Liver (tissue), 9 donors: ENCODE data around the gene USH2A. TPM values are rescaled to one million over a fixed set of nuclear protein-coding genes. Genes with fewer than 3 reads are reported as not detected.

ENCODE experiments used
- DNase-seq: peaks from one replicate; pipeline ENCODE4 v3.0.0-alpha.2; 2017; ENCODE audit warnings: low spot score
- H3K27ac ChIP-seq, 2 donors: one replicate each; pipeline ENCODE4 v1.7.0; 2013; ENCODE audit warnings: inconsistent platforms in 2 of 2, low read length in 2 of 2, control low read depth in 1 of 2, low read depth in 1 of 2, mild to moderate bottlenecking in 1 of 2
- H3K27me3 ChIP-seq, 4 donors: one replicate each; pipeline versions ENCODE4 v1.6.1 to v1.7.0; 2013; ENCODE audit warnings: low read length in 3 of 4, inconsistent platforms in 1 of 4, mild to moderate bottlenecking in 1 of 4, moderate library complexity in 1 of 4; ENCODE audit not compliant: control insufficient read depth in 4 of 4, insufficient read depth in 4 of 4
- H3K36me3 ChIP-seq, 4 donors: one replicate each; pipeline versions ENCODE4 v1.6.1 to v1.7.0; 2013; ENCODE audit warnings: low read length in 3 of 4, mild to moderate bottlenecking in 3 of 4, low read depth in 1 of 4, moderate library complexity in 1 of 4; ENCODE audit not compliant: control insufficient read depth in 4 of 4, insufficient read depth in 3 of 4
- H3K4me1 ChIP-seq, 4 donors: one replicate each; pipeline versions ENCODE4 v1.6.1 to v1.7.0; 2013; ENCODE audit warnings: low read length in 3 of 4, mild to moderate bottlenecking in 3 of 4, moderate library complexity in 1 of 4; ENCODE audit not compliant: control insufficient read depth in 4 of 4, insufficient read depth in 4 of 4
- H3K4me3 ChIP-seq, 3 donors: one replicate each; pipeline versions ENCODE4 v1.6.1 to v1.7.0; 2013; ENCODE audit warnings: low read length in 3 of 3, control low read depth in 1 of 3, low read depth in 1 of 3, mild to moderate bottlenecking in 1 of 3
- H3K9ac ChIP-seq, 2 donors: one replicate each; pipeline ENCODE4 v1.7.0; 2013; ENCODE audit warnings: low read length in 2 of 2, mild to moderate bottlenecking in 2 of 2, moderate library complexity in 2 of 2, control low read depth in 1 of 2, low read depth in 1 of 2
- H3K9me3 ChIP-seq, 4 donors: one replicate each; pipeline versions ENCODE4 v1.6.1 to v1.7.0; 2013; ENCODE audit warnings: low read length in 3 of 4; ENCODE audit not compliant: control insufficient read depth in 4 of 4
- ATF3 ChIP-seq: IDR thresholded peaks from 2 replicates; pipeline ENCODE4 v1.6.1; 2016; ENCODE audit warnings: antibody characterized with exemption
- CTCF ChIP-seq: fragments of 150-350 bp; IDR thresholded peaks from 2 replicates; pipeline ENCODE4 v1.5.1; 2017; ENCODE audit warnings: improper control_type of control experiment, low read depth, low read length; ENCODE audit not compliant: missing input control
- EGR1 ChIP-seq, 2 donors: IDR thresholded peaks; 2 replicates each; pipeline ENCODE4 v1.6.1; 2016 to 2018; ENCODE audit warnings: antibody characterized with exemption in 2 of 2, low read depth in 2 of 2
- FOXA1 ChIP-seq: IDR thresholded peaks from 2 replicates; pipeline ENCODE4 v1.6.1; 2016; ENCODE audit warnings: antibody characterized with exemption
- FOXA2 ChIP-seq: IDR thresholded peaks from 2 replicates; pipeline ENCODE4 v1.6.1; 2016; ENCODE audit warnings: antibody characterized with exemption
- GABPA ChIP-seq, 2 donors: IDR thresholded peaks in 1 of 2; conservative IDR thresholded peaks in 1 of 2; 2 replicates each; pipeline ENCODE4 v1.6.1; 2016; ENCODE audit warnings: antibody characterized with exemption in 2 of 2, mild to moderate bottlenecking in 1 of 2, moderate library complexity in 1 of 2
- HNF4A ChIP-seq, 2 donors: conservative IDR thresholded peaks; 2 replicates each; pipeline ENCODE4 v1.6.1; 2016; ENCODE audit warnings: antibody characterized with exemption in 2 of 2, mild to moderate bottlenecking in 2 of 2
- HNF4G ChIP-seq: IDR thresholded peaks from 2 replicates; pipeline ENCODE4 v1.6.1; 2016; ENCODE audit warnings: antibody characterized with exemption
- JUND ChIP-seq, 2 donors: IDR thresholded peaks; 2 replicates each; pipeline ENCODE4 v1.6.1; 2016; ENCODE audit warnings: antibody characterized with exemption in 2 of 2
- MAX ChIP-seq: IDR thresholded peaks from 2 replicates; pipeline ENCODE4 v1.6.1; 2016; ENCODE audit warnings: antibody characterized with exemption
- NR2F2 ChIP-seq: IDR thresholded peaks from 2 replicates; pipeline ENCODE4 v1.6.1; 2016; ENCODE audit warnings: antibody characterized with exemption
- RAD21 ChIP-seq, 2 donors: IDR thresholded peaks; 2 replicates each; pipeline ENCODE4 v1.6.1; 2016; ENCODE audit warnings: antibody characterized with exemption in 2 of 2, mild to moderate bottlenecking in 2 of 2
- REST ChIP-seq: IDR thresholded peaks from 2 replicates; pipeline ENCODE4 v1.6.1; 2016; ENCODE audit warnings: antibody characterized with exemption, mild to moderate bottlenecking
- RXRA ChIP-seq, 2 donors: IDR thresholded peaks; 2 replicates each; pipeline ENCODE4 v1.6.1; 2017 to 2018; ENCODE audit warnings: antibody characterized with exemption in 2 of 2, mild to moderate bottlenecking in 1 of 2
- SP1 ChIP-seq: IDR thresholded peaks from 2 replicates; pipeline ENCODE4 v1.6.1; 2018; ENCODE audit warnings: antibody characterized with exemption, mild to moderate bottlenecking
- TAF1 ChIP-seq: conservative IDR thresholded peaks from 2 replicates; pipeline ENCODE4 v1.6.1; 2016; ENCODE audit warnings: antibody characterized with exemption, mild to moderate bottlenecking
- ZBTB33 ChIP-seq: IDR thresholded peaks from 2 replicates; pipeline ENCODE4 v1.6.1; 2016; ENCODE audit warnings: antibody characterized with exemption
- WGBS: extraction: QIAGEN DNeasy Blood & Tissue Kit; methylation state at CpG from one replicate; pipeline ENCODE4 v1.1.7; 2013; 5-methylcytosine and 5-hydroxymethylcytosine counted together
- polyA plus RNA-seq, 2 donors: library from polyadenylated mRNA; stranded (reverse) in 1 of 2; unstranded in 1 of 2; fragments of 200-250 nt in 1 of 2; fragments of >200 nt in 1 of 2; fragmentation: Nextera tagmentation in 1 of 2; extraction: Ambion mirVana in 1 of 2; gene quantifications; one replicate each; pipeline versions ENCODE4 v1.2.1 to v1.2.3, GENCODE V29; 2013 to 2015
- total RNA-seq, 2 donors: library from RNA; depleted of rRNA; stranded (reverse); fragments of >200 nt; gene quantifications; one replicate each; pipeline ENCODE4 v1.2.3, GENCODE V29; 2014
- donor health status: healthy.
- donor health status: healthy.
- donor health status: healthy.
- donor health status: healthy.
- donor health status: healthy.

Gene USH2A
- total and polyA plus RNA-seq, 4 donors: 0.14 to 1.0 (median 0.31) TPM

GRCh38 chr1:216330262-216330661, 93.0 kb downstream of the USH2A start:
- no peak for DNase-seq
- TF ChIP-seq GABPA (IDR thresholded peaks at IDR 0.05 in 1 of 2, conservative IDR thresholded peaks at IDR 0.05 in 1 of 2) (no peak), FOXA1 (no peak), CTCF (no peak), ATF3 (no peak), HNF4A (conservative IDR thresholded peaks at IDR 0.05) (no peak), FOXA2 (no peak), HNF4G (no peak), ZBTB33 (no peak), JUND (IDR thresholded peaks at IDR 0.05) (no peak), EGR1 (IDR thresholded peaks at IDR 0.05; ENCODE audit: low read depth in 2 of 2) (no peak), RXRA (IDR thresholded peaks at IDR 0.05) (no peak)
- Histone ChIP-seq H3K4me3 (no peak overlapping the region), H3K9ac (no peak overlapping the region), H3K36me3 (no peaks in the 10 kb centered on the region), H3K27me3 (no peaks in the 10 kb centered on the region), H3K9me3 (peaks cover 0 to 5% (median 3%) of the 10 kb centered on the region in 4 donors), H3K27ac (no peak overlapping the region), H3K4me1 (no peaks in the 10 kb centered on the region)
- WGBS: 83% methylated on average over 2 of the region's 2 CpGs

GRCh38 chr1:216325946-216326345, 97.3 kb downstream of the USH2A start:
- Histone ChIP-seq H3K4me3 (no peak overlapping the region), H3K27ac (no peak overlapping the region), H3K36me3 (no peaks in the 10 kb centered on the region), H3K27me3 (no peaks in the 10 kb centered on the region), H3K4me1 (no peaks in the 10 kb centered on the region), H3K9me3 (no peaks in the 10 kb centered on the region), H3K9ac (no peak overlapping the region)
- TF ChIP-seq CTCF: no peak
- TF ChIP-seq RXRA (IDR thresholded peaks at IDR 0.05): no peak
- no peak for TF ChIP-seq RAD21 (IDR thresholded peaks at IDR 0.05)
- no peak for TF ChIP-seq FOXA2
- no peak for TF ChIP-seq HNF4A (conservative IDR thresholded peaks at IDR 0.05)
- TF ChIP-seq SP1: no peak
- TF ChIP-seq GABPA (IDR thresholded peaks at IDR 0.05 in 1 of 2, conservative IDR thresholded peaks at IDR 0.05 in 1 of 2): no peak
- no peak for TF ChIP-seq NR2F2
- TF ChIP-seq HNF4G: no peak
- no peak for TF ChIP-seq JUND (IDR thresholded peaks at IDR 0.05)
- no peak for TF ChIP-seq ZBTB33
- TF ChIP-seq TAF1: no peak
- no peak for TF ChIP-seq MAX
- no peak for TF ChIP-seq REST
- TF ChIP-seq ATF3: no peak
- 86% methylated on average over 2 of the region's 2 CpGs for WGBS
- DNase-seq: no peak
